BLaER1 (cell line): ENCODE data around the gene AUTS2.

Experiments
- H3K27ac ChIP-seq: shearing (Covaris generic); formaldehyde crosslinking; 2 replicates; pipeline ENCODE4 v1.8.1; 2022
- H3K27me3 ChIP-seq: shearing (Covaris generic); formaldehyde crosslinking; 2 replicates; pipeline ENCODE4 v1.8.1; 2022
- H3K36me3 ChIP-seq: shearing (Covaris generic); formaldehyde crosslinking; 2 replicates; pipeline ENCODE4 v1.8.1; 2022
- H3K4me1 ChIP-seq: shearing (Covaris generic); formaldehyde crosslinking; 2 replicates; pipeline ENCODE4 v1.8.1; 2022
- H3K4me2 ChIP-seq: shearing (Covaris generic); formaldehyde crosslinking; 2 replicates; pipeline ENCODE4 v1.8.1; 2022
- H3K4me3 ChIP-seq: shearing (Covaris generic); formaldehyde crosslinking; 2 replicates; pipeline ENCODE4 v1.8.1; 2022
- H3K9ac ChIP-seq: shearing (Covaris generic); formaldehyde crosslinking; 2 replicates; pipeline ENCODE4 v1.8.1; 2022
- H3K9me3 ChIP-seq: shearing (Covaris generic); formaldehyde crosslinking; 2 replicates; pipeline ENCODE4 v1.8.1; 2022
- H4K20me1 ChIP-seq: shearing (Covaris generic); formaldehyde crosslinking; 2 replicates; pipeline ENCODE4 v1.8.1; 2022
- Cebpa-rat ChIP-seq: shearing (Covaris generic); IDR thresholded peaks from 2 replicates; pipeline ENCODE4 v1.8.1; 2022

Gene AUTS2

GRCh38 chr7:70063927-70064326 is 465.7 kb downstream of the AUTS2 start:
- no peak overlapping the region for H3K4me3 ChIP-seq
- H3K36me3 ChIP-seq = peaks cover 6% of the 10 kb centered on the region
- no peaks in the 10 kb centered on the region for H3K4me1 ChIP-seq
- H3K9ac ChIP-seq = no peak overlapping the region
- no peaks in the 10 kb centered on the region for H3K27me3 ChIP-seq
- H3K27ac ChIP-seq = no peak overlapping the region
- no peaks in the 10 kb centered on the region for H3K9me3 ChIP-seq
- H3K4me2 ChIP-seq = no peak overlapping the region
- no peak for TF ChIP-seq Cebpa-rat
- H4K20me1 ChIP-seq = peaks cover 47% of the 10 kb centered on the region; the same call in 1 of the 2 replicates

- Histone ChIP-seq H4K20me1 (peaks cover 54% of the 10 kb centered on the region), H3K27me3 (no peaks in the 10 kb centered on the region), H3K9me3 (no peaks in the 10 kb centered on the region), H3K36me3 (no peaks in the 10 kb centered on the region), H3K27ac (no peak overlapping the region), H3K4me2 (no peak overlapping the region), H3K4me3 (no peak overlapping the region), H3K4me1 (no peaks in the 10 kb centered on the region; the same call in 1 of the 2 replicates), H3K9ac (no peak overlapping the region)
- no peak for TF ChIP-seq Cebpa-rat
Observed at GRCh38 chr7:70066844-70067243, 468.6 kb downstream of the AUTS2 start.

GRCh38 chr7:70068531-70068930 is 470.3 kb downstream of the AUTS2 start:
- H3K4me3 ChIP-seq = no peak overlapping the region
- peaks cover 60% of the 10 kb centered on the region for H4K20me1 ChIP-seq
- H3K36me3 ChIP-seq = no peaks in the 10 kb centered on the region
- no peak overlapping the region for H3K9ac ChIP-seq
- no peak overlapping the region for H3K4me2 ChIP-seq
- TF ChIP-seq Cebpa-rat = no peak
- no peak overlapping the region for H3K27ac ChIP-seq
- no peaks in the 10 kb centered on the region for H3K9me3 ChIP-seq
- no peaks in the 10 kb centered on the region for H3K27me3 ChIP-seq
- no peaks in the 10 kb centered on the region; the same call in 1 of the 2 replicates for H3K4me1 ChIP-seq

- H3K27ac ChIP-seq = no peak overlapping the region
- peaks cover 61% of the 10 kb centered on the region for H4K20me1 ChIP-seq
- TF ChIP-seq Cebpa-rat = no peak
- H3K9ac ChIP-seq = no peak overlapping the region
- H3K36me3 ChIP-seq = no peaks in the 10 kb centered on the region
- no peaks in the 10 kb centered on the region; the same call in 1 of the 2 replicates for H3K4me1 ChIP-seq
- H3K4me3 ChIP-seq = no peak overlapping the region
- no peak overlapping the region for H3K4me2 ChIP-seq
- no peaks in the 10 kb centered on the region for H3K9me3 ChIP-seq
- no peaks in the 10 kb centered on the region for H3K27me3 ChIP-seq
Observed at GRCh38 chr7:70069977-70070376, 471.7 kb downstream of the AUTS2 start.

GRCh38 chr7:70071766-70072165 is 473.5 kb downstream of the AUTS2 start:
- Histone ChIP-seq H3K36me3 (no peaks in the 10 kb centered on the region), H3K9me3 (no peaks in the 10 kb centered on the region), H3K9ac (no peak overlapping the region), H3K4me1 (no peaks in the 10 kb centered on the region; the same call in 1 of the 2 replicates), H3K4me3 (no peak overlapping the region), H3K27me3 (no peaks in the 10 kb centered on the region), H4K20me1 (peaks cover 59% of the 10 kb centered on the region), H3K4me2 (no peak overlapping the region), H3K27ac (no peak overlapping the region)
- no peak for TF ChIP-seq Cebpa-rat

GRCh38 chr7:70072220-70072619 is 473.9 kb downstream of the AUTS2 start:
- Histone ChIP-seq H3K4me3 (no peak overlapping the region), H3K27me3 (no peaks in the 10 kb centered on the region), H3K9ac (no peak overlapping the region), H3K4me1 (no peaks in the 10 kb centered on the region; the same call in 1 of the 2 replicates), H3K36me3 (no peaks in the 10 kb centered on the region), H3K27ac (no peak overlapping the region), H4K20me1 (peaks cover 60% of the 10 kb centered on the region), H3K9me3 (no peaks in the 10 kb centered on the region), H3K4me2 (no peak overlapping the region)
- no peak for TF ChIP-seq Cebpa-rat

- Histone ChIP-seq H3K4me3 (no peak overlapping the region), H3K27me3 (no peaks in the 10 kb centered on the region), H3K9ac (no peak overlapping the region), H3K27ac (no peak overlapping the region), H3K36me3 (peaks cover 8% of the 10 kb centered on the region), H3K4me1 (peaks cover 21% of the 10 kb centered on the region), H3K4me2 (no peak overlapping the region), H4K20me1 (peaks cover 45% of the 10 kb centered on the region), H3K9me3 (peaks cover 10% of the 10 kb centered on the region; the same call in 1 of the 2 replicates)
- no peak for TF ChIP-seq Cebpa-rat
Observed at GRCh38 chr7:70076325-70076724, 478.1 kb downstream of the AUTS2 start.

- Histone ChIP-seq H3K36me3 (peaks cover 19% of the 10 kb centered on the region), H3K27me3 (no peaks in the 10 kb centered on the region), H4K20me1 (peaks cover 10% of the 10 kb centered on the region; the same call in 1 of the 2 replicates), H3K9me3 (peaks cover 39% of the 10 kb centered on the region), H3K27ac (no peak overlapping the region), H3K9ac (no peak overlapping the region), H3K4me2 (peak overlapping the region; percentile 36; the same call in 1 of the 2 replicates), H3K4me1 (peaks cover 41% of the 10 kb centered on the region), H3K4me3 (no peak overlapping the region)
- no peak for TF ChIP-seq Cebpa-rat
Observed at GRCh38 chr7:70082099-70082611, 483.9 kb downstream of the AUTS2 start.

GRCh38 chr7:70091362-70091761 is 493.1 kb downstream of the AUTS2 start:
- Histone ChIP-seq H3K9me3 (peaks cover 20% of the 10 kb centered on the region), H3K4me2 (no peak overlapping the region), H3K36me3 (peaks cover 23% of the 10 kb centered on the region), H3K4me3 (no peak overlapping the region), H3K9ac (no peak overlapping the region), H3K27ac (no peak overlapping the region), H3K27me3 (no peaks in the 10 kb centered on the region), H4K20me1 (peaks cover 22% of the 10 kb centered on the region; the same call in 1 of the 2 replicates), H3K4me1 (no peaks in the 10 kb centered on the region; the same call in 1 of the 2 replicates)
- TF ChIP-seq Cebpa-rat = no peak

- Histone ChIP-seq H4K20me1 (peaks cover 34% of the 10 kb centered on the region; the same call in 1 of the 2 replicates), H3K4me3 (no peak overlapping the region), H3K36me3 (peaks cover 22% of the 10 kb centered on the region), H3K27ac (no peak overlapping the region), H3K9ac (no peak overlapping the region), H3K4me2 (no peak overlapping the region), H3K4me1 (no peaks in the 10 kb centered on the region; the same call in 1 of the 2 replicates), H3K9me3 (0 out of 2 replicates have a peak, but pooled peaks cover 10% of the 10 kb centered on the region), H3K27me3 (no peaks in the 10 kb centered on the region)
- no peak for TF ChIP-seq Cebpa-rat
Observed at GRCh38 chr7:70092314-70093204, 494.3 kb downstream of the AUTS2 start.
